ENCODE results near the gene ECE2. TPM values are rescaled to one million over a fixed set of nuclear protein-coding genes. Genes with fewer than 3 reads are reported as not detected.

Gene ECE2
- total RNA-seq, 1 donor from 2014 or later: not detected

DNA sequence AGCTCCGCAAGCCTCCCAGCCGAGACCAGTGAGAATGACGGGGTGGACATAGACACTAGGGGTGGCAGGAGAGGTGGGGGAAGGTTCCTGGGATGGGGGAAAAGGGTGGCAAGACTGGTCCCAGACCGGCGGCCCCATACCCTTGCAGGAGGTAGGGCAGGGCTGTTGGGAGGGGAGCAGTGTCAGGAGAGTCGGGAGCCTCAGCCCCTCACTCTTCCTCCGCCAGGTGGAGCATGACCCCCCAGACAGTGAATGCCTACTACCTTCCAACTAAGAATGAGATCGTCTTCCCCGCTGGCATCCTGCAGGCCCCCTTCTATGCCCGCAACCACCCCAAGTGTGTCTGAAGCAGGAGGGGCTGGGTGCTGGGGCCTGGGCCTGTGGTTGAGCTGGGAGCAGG is 14.5 kb downstream of the ECE2 start:
- Histone ChIP-seq H3K4me3 (ENCODE audit: low read depth, low read length) (no peak overlapping the region), H3K36me3 (ENCODE audit: control insufficient read depth, insufficient read depth, low read length) (no peaks in the 10 kb centered on the region), H3K27me3 (ENCODE audit: control insufficient read depth, insufficient read depth, low read length) (peaks cover 3% of the 10 kb centered on the region)
- FAIRE-seq (no peak), DNase-seq (ENCODE audit: low read depth) (no peak)
- TF ChIP-seq, protein P1, sequence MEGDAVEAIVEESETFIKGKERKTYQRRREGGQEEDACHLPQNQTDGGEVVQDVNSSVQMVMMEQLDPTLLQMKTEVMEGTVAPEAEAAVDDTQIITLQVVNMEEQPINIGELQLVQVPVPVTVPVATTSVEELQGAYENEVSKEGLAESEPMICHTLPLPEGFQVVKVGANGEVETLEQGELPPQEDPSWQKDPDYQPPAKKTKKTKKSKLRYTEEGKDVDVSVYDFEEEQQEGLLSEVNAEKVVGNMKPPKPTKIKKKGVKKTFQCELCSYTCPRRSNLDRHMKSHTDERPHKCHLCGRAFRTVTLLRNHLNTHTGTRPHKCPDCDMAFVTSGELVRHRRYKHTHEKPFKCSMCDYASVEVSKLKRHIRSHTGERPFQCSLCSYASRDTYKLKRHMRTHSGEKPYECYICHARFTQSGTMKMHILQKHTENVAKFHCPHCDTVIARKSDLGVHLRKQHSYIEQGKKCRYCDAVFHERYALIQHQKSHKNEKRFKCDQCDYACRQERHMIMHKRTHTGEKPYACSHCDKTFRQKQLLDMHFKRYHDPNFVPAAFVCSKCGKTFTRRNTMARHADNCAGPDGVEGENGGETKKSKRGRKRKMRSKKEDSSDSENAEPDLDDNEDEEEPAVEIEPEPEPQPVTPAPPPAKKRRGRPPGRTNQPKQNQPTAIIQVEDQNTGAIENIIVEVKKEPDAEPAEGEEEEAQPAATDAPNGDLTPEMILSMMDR (IDR thresholded peaks at IDR 0.05; ENCODE audit: insufficient read depth, low read length, severe bottlenecking): no peak

DNA sequence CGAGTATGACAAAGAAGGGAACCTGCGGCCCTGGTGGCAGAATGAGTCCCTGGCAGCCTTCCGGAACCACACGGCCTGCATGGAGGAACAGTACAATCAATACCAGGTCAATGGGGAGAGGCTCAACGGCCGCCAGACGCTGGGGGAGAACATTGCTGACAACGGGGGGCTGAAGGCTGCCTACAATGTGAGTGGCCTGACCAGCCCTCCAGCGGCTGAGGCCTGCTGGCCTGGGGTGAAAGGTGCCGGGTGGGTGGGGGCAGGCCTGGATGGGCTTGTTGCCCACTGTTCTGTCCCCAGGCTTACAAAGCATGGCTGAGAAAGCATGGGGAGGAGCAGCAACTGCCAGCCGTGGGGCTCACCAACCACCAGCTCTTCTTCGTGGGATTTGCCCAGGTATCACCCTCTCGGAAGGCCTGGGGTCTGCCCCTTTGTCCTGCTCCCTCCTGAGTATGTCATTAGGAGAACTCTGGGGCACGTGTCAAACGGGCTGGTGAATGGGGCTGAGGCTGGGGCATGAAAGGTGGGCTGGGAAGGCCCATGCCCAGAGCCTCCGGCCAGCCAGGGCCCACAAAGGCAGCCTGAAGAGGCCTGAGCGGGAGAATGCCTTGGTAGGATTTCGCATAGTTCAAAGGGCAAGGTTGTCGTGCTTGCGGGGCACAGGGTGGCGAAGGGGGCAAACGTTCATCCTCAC is 15.4 kb downstream of the ECE2 start:
- DNase-seq (ENCODE audit: low read depth) (no peak), FAIRE-seq (no peak)
- no peak overlapping the region for H3K4me3 ChIP-seq (ENCODE audit: low read depth, low read length)
- H3K27me3 ChIP-seq (ENCODE audit: control insufficient read depth, insufficient read depth, low read length): peaks cover 3% of the 10 kb centered on the region
- no peaks in the 10 kb centered on the region for H3K36me3 ChIP-seq (ENCODE audit: control insufficient read depth, insufficient read depth, low read length)
- TF ChIP-seq, protein P1 (IDR thresholded peaks at IDR 0.05; ENCODE audit: insufficient read depth, low read length, severe bottlenecking): no peak

DNA sequence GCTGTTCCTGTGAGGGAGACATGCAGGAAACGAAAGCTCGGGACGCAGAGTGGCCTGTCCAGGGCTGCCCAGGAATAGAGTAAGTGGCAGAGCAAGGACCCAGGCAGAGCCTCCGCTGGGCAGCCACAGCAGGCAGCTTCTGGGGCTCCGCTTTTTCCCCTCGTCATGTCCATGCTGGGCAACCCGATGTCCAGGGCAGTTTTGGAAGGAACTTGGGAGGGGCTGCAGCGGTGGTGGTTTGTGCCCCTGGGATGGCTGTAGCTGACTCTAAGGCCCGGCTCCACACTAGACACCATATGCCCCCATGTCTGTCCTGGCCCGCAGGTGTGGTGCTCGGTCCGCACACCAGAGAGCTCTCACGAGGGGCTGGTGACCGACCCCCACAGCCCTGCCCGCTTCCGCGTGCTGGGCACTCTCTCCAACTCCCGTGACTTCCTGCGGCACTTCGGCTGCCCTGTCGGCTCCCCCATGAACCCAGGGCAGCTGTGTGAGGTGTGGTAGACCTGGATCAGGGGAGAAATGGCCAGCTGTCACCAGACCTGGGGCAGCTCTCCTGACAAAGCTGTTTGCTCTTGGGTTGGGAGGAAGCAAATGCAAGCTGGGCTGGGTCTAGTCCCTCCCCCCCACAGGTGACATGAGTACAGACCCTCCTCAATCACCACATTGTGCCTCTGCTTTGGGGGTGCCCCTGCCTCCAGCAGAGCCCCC is 16.1 kb downstream of the ECE2 start:
- no peak for DNase-seq (ENCODE audit: low read depth)
- H3K4me3 ChIP-seq (ENCODE audit: low read depth, low read length): no peak overlapping the region
- no peak for FAIRE-seq
- H3K36me3 ChIP-seq (ENCODE audit: control insufficient read depth, insufficient read depth, low read length): no peaks in the 10 kb centered on the region
- H3K27me3 ChIP-seq (ENCODE audit: control insufficient read depth, insufficient read depth, low read length): peaks cover 3% of the 10 kb centered on the region
- TF ChIP-seq, protein P1 (IDR thresholded peaks at IDR 0.05; ENCODE audit: insufficient read depth, low read length, severe bottlenecking): no peak

DNA sequence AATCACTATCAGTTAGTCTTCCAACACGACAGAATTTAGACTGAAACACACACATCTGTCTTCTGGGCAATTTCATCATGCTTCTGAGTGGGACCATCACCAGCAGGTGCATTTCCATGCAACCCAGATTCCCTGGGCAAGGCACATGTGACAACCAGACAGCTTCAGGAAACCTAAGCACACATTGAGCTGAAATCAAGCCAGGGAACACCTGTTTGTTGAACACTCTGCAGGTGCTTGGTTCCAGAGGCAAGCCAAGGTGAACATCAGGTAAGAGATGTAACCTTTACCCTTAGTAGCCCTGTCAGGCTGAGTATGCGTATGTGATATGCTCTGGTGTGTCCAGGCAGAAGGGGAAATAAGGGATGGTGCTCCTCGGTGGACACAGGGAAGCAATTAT is 19.9 kb downstream of the ECE2 start:
- DNase-seq (ENCODE audit: low read depth) (no peak), FAIRE-seq (no peak)
- Histone ChIP-seq H3K36me3 (ENCODE audit: control insufficient read depth, insufficient read depth, low read length) (peaks cover 1% of the 10 kb centered on the region), H3K27me3 (ENCODE audit: control insufficient read depth, insufficient read depth, low read length) (no peaks in the 10 kb centered on the region), H3K4me3 (ENCODE audit: low read depth, low read length) (no peak overlapping the region)
- TF ChIP-seq, protein P1 (IDR thresholded peaks at IDR 0.05; ENCODE audit: insufficient read depth, low read length, severe bottlenecking): no peak

DNA sequence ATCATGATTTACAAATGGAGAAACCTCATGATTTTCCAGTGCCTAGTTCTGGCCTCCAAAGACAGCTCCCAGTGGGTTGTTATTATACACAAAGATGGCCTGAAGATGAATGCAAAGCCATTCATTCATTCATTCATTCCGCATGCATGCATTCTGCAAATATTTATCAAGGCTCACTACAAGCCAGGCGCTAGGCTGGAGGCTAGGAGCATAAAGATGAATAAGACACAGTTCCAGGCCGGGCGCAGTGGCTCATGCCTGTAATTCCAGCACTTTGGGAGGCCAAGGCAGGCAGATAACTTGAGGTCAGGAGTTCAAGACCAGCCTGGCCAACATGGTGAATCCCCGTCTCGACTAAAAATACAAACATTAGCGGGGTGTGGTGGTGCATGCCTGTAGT is 20.8 kb downstream of the ECE2 start:
- TF ChIP-seq, protein P1 (IDR thresholded peaks at IDR 0.05; ENCODE audit: insufficient read depth, low read length, severe bottlenecking): no peak
- no peak overlapping the region for H3K4me3 ChIP-seq (ENCODE audit: low read depth, low read length)
- no peak for DNase-seq (ENCODE audit: low read depth)
- no peaks in the 10 kb centered on the region for H3K27me3 ChIP-seq (ENCODE audit: control insufficient read depth, insufficient read depth, low read length)
- peaks cover 5% of the 10 kb centered on the region for H3K36me3 ChIP-seq (ENCODE audit: control insufficient read depth, insufficient read depth, low read length)
- FAIRE-seq: no peak

Data from bronchial epithelial cell (primary cell).